Measurements from ENCODE around the gene ARL16. TPM values are rescaled to one million over a fixed set of nuclear protein-coding genes. Genes with fewer than 3 reads are reported as not detected.

ARL16 gene
- total and polyA plus RNA-seq, 11 donors: 10.2 to 23.6 (median 15.9) TPM

DNA sequence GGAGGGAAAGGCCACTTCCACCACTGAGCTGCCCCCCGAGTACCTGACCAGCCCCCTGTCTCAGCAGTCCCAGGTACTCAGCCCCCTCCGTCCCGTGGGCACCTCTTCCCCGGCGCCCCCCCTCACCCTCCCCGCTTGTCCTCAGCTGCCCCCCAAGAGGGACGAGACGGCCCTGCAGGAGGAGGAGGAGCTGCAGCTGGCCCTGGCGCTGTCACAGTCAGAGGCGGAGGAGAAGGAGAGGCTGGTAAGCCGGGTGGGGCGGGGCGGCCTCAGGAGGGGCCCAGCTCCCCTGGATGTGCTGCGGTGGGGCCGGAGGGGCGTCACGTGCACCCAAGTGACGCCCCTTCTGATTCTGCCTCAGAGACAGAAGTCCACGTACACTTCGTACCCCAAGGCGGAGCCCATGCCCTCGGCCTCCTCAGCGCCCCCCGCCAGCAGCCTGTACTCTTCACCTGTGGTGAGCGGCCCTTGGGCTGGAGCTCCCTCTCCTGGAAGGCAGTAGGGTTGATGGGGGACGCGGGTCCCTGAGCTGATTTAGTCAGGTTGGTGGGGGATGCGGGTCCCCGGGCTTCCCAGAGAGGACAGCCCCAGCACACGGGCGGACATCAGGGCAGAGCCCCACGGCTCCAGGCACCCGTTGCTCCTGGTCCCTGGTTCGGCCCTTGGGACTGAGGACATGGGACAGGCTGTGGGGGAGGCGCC is 10.1 kb upstream of the ARL16 start:
- H3K27me3 ChIP-seq: no peaks in the 10 kb centered on the region
- H3K27ac ChIP-seq: no peak overlapping the region
- intact Hi-C loops (cut with DNase I): no loop called here
- no peak for ATAC-seq
- H3K4me1 ChIP-seq: peaks cover 0 to 17% (median 5%) of the 10 kb centered on the region in 12 donors
- WGBS, 4 donors: 87 to 92% (median 91%) methylated on average over 16 to 35 of the region's 35 CpGs
- TF ChIP-seq POLR2A (IDR thresholded peaks at IDR 0.05): no peak
- TF ChIP-seq, protein P1, sequence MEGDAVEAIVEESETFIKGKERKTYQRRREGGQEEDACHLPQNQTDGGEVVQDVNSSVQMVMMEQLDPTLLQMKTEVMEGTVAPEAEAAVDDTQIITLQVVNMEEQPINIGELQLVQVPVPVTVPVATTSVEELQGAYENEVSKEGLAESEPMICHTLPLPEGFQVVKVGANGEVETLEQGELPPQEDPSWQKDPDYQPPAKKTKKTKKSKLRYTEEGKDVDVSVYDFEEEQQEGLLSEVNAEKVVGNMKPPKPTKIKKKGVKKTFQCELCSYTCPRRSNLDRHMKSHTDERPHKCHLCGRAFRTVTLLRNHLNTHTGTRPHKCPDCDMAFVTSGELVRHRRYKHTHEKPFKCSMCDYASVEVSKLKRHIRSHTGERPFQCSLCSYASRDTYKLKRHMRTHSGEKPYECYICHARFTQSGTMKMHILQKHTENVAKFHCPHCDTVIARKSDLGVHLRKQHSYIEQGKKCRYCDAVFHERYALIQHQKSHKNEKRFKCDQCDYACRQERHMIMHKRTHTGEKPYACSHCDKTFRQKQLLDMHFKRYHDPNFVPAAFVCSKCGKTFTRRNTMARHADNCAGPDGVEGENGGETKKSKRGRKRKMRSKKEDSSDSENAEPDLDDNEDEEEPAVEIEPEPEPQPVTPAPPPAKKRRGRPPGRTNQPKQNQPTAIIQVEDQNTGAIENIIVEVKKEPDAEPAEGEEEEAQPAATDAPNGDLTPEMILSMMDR (IDR thresholded peaks at IDR 0.05): no peak
- no peak for DNase-seq
- H3K36me3 ChIP-seq: peaks cover 6 to 100% (median 94%) of the 10 kb centered on the region in 9 donors
- H3K4me3 ChIP-seq: no peak overlapping the region
- no peaks in the 10 kb centered on the region for H3K9me3 ChIP-seq

DNA sequence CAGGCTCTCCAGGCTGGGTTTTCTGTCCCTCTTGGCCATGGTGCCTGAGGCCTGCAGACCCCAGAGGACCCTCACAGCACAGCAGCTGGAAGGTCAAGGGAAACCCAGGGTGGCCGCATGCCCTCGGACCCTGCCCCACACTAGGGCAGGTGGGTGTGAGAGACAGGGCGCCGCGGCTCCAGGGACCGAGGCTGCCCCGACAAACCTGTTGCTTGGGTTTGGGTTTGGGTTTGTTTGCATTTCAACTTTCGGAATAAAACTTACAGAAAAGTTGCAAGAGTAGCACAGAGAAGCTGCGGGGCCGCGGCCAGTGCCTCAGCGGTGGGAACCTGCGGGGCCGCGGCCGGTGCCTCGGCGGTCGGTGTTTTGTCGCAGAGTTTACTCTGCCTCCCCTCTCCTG is 8.0 kb upstream of the ARL16 start:
- H3K36me3 ChIP-seq: peaks cover 3 to 100% (median 94%) of the 10 kb centered on the region in 9 donors
- H3K27ac ChIP-seq: no peak overlapping the region
- TF ChIP-seq, protein P1 (IDR thresholded peaks at IDR 0.05): no peak
- no peak for TF ChIP-seq POLR2A (IDR thresholded peaks at IDR 0.05)
- WGBS, 4 donors: 96 to 97% (median 97%) methylated on average over 20 of the region's 20 CpGs
- H3K4me3 ChIP-seq: no peak overlapping the region
- no peaks in the 10 kb centered on the region for H3K9me3 ChIP-seq
- no peaks in the 10 kb centered on the region for H3K27me3 ChIP-seq
- peaks cover 0 to 5% (median under 1%) of the 10 kb centered on the region in 12 donors for H3K4me1 ChIP-seq
- intact Hi-C loops (cut with DNase I): no loop called here
- ATAC-seq: no peak
- DNase-seq: no peak

DNA sequence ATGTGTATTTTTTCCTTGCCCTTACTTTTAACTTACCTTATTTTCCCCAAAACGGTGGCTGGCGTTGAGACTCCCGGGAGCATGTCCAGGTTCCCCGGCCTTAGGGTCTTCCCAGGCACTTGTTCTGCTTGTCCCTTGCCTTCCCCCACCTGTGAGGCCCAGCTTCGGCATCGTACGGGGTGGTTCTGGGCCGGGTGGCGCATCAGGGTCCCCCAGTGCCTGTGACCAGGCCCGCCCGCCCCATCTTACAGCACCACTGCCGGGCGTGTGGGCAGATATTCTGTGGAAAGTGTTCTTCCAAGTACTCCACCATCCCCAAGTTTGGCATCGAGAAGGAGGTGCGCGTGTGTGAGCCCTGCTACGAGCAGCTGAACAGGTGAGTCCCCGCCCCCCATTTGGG is 7.6 kb upstream of the ARL16 start:
- H3K4me1 ChIP-seq: peaks cover 0 to under 1% (median 0%) of the 10 kb centered on the region in 12 donors
- H3K9me3 ChIP-seq: no peaks in the 10 kb centered on the region
- TF ChIP-seq, protein P1 (IDR thresholded peaks at IDR 0.05): no peak
- no peak for TF ChIP-seq POLR2A (IDR thresholded peaks at IDR 0.05)
- H3K4me3 ChIP-seq: no peak overlapping the region
- H3K36me3 ChIP-seq: peaks cover 0 to 100% (median 94%) of the 10 kb centered on the region in 9 donors
- intact Hi-C loops (cut with DNase I): no loop called here
- no peak for ATAC-seq
- no peak overlapping the region for H3K27ac ChIP-seq
- WGBS, 4 donors: 92 to 95% (median 93%) methylated on average over 13 to 18 of the region's 18 CpGs
- no peaks in the 10 kb centered on the region for H3K27me3 ChIP-seq
- DNase-seq: no peak

DNA sequence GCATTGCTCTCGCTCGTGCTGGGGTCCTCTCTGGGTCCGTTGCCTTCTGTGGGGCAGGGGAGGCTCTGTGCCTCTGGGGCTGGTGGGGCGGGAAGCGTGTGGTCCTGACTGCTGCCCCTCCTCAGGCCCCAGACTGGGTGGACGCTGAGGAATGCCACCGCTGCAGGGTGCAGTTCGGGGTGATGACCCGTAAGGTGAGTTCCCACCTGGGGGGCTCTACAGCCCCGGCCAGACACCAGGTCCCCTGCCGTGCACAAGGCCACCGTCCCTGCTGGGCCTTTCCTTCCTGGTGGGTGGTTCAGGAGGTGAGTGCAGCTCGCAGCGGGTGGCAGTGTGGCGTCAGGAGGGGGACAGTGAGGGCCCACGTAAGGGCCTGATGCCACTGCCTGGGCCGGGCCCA is 7.0 kb upstream of the ARL16 start:
- TF ChIP-seq POLR2A (IDR thresholded peaks at IDR 0.05): no peak
- TF ChIP-seq, protein P1 (IDR thresholded peaks at IDR 0.05): no peak
- 82 to 92% (median 86%) methylated on average over 10 to 17 of the region's 17 CpGs for WGBS, 4 donors
- peaks cover 0 to 4% (median 1%) of the 10 kb centered on the region in 12 donors for H3K4me1 ChIP-seq
- peak in 1 of 5 donors; percentile 59 for DNase-seq
- peaks cover 0 to 100% (median 92%) of the 10 kb centered on the region in 9 donors for H3K36me3 ChIP-seq
- H3K27me3 ChIP-seq: no peaks in the 10 kb centered on the region
- intact Hi-C loops (cut with DNase I): no loop called here
- no peak for ATAC-seq
- H3K27ac ChIP-seq: no peak overlapping the region
- H3K4me3 ChIP-seq: no peak overlapping the region
- no peaks in the 10 kb centered on the region for H3K9me3 ChIP-seq

Data from heart left ventricle (tissue), 16 donors.